NCI-H146 treated with DMSO at 0.1 percent for 48 hours (cell line): ENCODE measurements around the gene FREM2.

Experiments
- DNase-seq: peaks from one replicate; lab custom pipeline; 2025; ENCODE audit not compliant: unreplicated experiment; lab: John Stamatoyannopoulos, UW

FREM2 gene

DNA sequence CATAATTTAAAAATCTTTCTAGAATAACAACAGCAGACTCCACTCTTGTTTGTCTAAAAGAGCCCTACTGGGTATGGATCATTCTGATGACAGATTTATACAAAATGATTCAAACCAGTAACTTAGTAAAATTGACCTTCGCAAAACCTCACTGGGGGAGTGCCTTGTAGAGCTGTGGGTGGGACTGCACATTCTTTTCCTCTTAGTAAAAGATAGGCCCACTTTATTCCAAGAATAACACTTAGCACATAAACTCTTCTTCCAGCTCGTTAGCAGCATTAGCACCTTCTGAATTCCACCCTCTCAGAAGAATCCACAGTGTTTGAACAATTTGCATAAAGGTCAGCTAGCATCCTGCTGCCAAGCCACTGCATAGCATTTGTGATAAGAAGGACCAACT is 196.9 kb downstream of the FREM2 start:
- DNase-seq: peak; percentile 72

DNA sequence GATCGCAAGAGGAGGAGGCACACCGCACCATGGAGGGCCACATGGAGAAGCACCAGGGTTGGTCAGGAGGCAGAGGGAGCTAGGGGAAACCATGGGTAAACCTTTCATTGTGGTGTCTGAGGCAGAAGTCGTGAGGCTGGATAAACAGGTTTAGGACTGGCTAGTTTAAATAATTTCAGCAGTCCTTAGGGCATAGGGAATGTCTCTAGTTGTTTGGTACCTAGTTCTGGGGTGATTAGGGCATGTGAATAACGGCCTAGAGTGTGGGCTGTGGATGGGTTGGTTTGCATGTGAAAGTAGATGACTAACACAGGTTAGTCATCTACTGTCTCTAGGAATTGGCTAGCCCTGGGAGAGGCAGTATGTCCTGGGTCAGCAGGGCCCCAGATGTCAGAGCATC is 201.4 kb downstream of the FREM2 start:
- no peak for DNase-seq

DNA sequence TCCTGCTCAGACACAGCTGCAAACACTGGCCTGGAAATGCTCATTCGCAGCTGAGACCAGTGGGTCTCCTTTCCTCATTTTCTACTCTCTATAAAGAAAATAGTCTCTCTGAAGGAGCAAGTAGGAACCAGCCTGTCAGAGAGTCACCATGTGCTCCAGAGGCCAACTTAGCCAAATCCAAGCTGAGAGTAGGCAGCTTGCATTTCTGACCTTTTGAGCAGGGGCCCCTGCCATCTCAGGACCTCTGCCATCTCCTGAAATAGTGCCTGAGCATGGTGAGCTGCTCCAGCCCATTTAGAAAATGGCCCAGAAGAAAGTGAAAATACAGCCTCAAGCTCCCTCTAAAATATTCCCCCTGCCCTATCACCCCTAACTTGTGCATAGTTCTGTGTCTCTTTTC is 208.2 kb downstream of the FREM2 start:
- DNase-seq: no peak

DNA sequence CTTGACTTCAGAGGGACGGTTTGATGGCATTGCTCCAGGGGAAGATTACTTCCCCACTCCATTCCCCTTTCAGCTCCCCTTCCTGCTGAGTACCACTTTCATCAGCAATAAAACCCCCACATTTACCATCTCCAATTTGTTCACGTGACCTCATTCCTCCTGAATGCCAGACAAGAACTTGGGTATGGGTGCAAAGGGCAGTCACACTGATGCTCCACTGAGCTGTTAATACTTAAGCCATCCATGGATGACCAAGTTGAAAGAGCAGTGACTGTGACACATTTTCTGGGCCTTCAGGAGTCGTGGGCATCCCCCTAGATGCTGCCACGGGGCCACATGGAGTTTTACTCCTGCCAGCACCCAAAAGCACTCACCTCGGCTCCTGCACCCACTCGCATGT is 210.6 kb downstream of the FREM2 start:
- no peak for DNase-seq

DNA sequence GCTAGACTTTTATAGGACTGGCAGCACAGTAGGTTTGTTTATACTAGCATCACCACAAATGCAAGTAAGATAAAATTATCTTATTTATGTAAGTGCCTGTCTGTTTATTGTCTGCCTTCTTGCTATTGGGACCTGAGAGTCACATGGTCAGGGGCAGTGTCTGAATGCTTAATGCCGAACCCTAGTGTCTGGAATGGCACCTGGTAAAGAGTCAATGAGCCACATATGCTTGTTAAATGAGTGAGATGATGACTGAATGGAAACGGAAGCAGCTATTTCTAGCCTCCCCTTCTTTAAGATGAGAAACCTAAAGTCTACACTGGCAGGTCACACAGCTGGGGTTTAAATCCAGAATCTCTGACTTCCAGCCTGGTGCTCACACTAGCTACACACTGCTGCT is 211.6 kb downstream of the FREM2 start:
- no peak for DNase-seq

DNA sequence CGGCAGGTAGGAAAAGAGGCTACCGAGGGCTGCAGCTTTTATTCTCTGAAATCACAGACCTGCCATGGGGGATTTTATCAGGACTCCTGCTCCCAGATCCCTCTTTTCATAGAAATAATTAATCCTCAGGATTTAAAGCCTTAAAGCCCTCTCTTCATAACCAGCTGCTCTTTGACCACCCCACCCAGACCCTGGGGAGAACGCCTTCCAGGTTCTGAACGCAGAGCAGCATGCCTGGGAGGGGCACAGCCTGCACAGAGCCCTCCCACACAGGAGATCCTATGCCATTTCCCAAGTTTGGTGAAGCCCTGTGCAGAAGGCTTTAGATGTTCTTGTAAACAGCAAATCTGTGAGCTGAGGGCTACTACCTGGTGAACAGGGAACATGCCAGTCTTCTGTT is 212.7 kb downstream of the FREM2 start:
- no peak for DNase-seq

DNA sequence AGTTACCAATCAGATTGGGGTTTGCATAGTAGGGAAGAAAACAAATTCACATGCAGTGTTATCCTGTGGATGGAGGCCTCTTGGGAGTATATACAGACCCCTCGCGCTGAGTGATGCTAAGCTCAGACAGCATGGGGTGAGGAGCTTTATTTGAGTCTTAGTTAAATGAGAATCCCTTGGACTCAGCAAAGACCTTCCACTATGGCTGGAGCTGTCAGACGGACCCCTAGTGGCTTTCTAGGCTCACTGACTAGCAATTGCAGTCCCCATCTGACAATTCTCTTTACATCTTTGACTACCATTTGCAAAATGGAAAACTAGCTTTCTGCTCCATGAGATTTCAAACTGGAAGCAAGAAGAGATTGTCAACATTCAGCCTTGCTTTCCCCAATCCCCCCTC is 213.3 kb downstream of the FREM2 start:
- no peak for DNase-seq

DNA sequence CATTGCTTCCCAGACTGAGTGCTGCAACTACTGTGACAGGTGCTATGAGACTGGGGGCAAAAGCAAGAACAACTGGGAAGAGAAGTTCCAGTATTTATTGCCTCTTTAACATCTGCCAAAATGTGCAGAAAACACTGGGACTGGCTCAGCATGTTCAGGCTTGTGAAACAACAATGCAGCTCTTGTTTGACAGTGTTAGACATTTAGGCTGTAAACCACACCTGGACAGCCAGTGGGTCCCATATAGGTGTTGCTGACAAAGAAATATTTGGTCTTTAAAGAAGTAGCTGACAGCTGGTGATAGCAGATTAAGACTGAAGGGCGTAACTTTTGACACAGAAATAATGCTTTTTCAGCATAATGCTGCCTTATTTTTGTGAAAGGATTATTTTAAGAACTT is 215.7 kb downstream of the FREM2 start:
- peak; percentile 74 for DNase-seq

DNA sequence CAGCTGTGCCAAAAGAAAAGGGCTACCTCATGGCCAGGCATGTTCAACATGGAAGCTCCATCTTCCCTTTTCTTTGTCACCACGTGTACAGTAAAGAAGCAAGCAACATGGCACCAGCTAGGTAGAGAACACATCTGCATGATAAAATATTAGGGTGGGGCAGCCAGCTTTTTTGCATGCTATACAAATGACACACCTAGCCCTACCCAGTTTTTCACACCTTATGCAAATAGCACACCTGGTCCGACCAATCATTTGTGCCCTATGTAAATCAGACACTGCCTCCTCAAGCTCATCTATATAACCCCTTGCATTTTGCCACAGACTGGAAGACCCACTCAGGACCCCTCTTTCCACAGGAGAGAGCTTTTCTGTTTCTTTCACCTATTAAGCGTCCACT is 218.2 kb downstream of the FREM2 start:
- DNase-seq: peak; percentile 53

DNA sequence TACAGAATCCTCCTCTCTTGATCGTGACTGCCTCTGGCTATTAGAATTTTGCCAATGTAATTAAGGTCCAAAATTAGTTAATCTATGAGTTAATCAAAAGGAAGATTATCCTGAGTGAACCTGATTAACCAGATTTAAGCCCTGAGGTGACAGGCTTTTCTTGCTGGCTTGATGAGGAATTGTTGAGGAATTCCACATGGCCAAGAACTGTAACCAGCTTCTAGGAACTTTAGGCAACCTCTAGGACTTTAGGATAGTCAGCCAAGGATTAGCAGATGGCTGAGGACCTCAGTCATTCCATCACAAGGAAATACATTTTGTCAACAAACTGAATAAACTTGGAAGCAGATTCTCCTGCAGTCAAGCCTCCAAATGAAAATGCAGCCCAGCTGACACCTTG is 219.0 kb downstream of the FREM2 start:
- no peak for DNase-seq

DNA sequence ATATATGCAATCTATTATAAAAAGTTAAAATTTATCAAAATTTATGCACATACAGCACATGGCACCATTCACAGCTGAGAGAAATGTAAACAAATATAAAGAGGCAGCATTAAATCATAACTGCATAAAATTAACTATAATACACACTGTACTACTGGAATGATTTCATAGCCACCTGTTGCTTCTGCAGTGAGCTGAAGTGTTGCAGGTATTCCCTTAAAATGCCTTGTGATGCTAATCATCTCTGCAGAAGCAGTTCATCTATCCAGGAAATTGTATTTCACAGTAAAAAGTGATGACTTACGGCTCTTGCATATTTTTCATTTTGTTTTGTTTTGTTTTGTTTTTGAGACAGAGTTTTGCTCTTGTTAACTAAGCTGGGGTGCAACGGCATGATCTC is 221.7 kb downstream of the FREM2 start:
- no peak for DNase-seq

DNA sequence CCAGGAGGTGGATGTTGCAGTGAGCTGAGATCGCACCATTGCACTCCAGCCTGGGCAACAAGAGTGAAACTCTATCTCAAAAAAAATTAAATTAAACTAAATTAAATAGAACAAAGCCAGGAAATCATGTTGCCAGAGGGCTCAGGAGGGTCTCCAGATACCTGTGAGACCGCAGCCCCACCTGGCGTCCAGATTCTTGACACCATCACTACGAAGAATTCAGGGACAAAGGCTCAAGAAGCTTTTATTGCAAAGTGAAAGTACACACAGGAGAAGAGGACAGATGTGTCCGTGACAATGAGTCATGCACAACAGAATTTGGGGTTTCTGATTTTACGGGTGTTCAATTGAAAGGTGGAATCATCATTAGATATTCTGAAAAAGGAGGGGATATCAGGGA is 227.2 kb downstream of the FREM2 start:
- peak; percentile 24 for DNase-seq

DNA sequence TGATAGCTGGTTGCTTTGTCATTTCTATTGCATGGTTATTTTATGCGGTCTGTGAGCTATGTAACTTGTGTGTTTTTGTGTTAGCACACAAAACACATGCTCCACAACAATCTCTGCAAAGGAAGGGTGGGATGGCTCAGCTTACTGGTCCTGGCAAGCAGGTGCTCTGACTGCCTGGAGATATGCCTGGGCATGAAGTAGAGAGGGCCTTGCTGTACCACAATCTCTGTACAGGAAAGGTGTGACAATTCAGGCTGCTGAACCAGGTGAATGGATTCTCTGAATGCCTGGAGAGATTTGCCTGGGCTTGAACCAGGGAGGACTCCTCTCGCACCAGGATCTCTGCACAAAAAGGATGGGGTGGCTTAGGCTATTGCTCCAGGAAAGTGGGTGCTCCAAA is 234.2 kb downstream of the FREM2 start:
- DNase-seq: no peak

DNA sequence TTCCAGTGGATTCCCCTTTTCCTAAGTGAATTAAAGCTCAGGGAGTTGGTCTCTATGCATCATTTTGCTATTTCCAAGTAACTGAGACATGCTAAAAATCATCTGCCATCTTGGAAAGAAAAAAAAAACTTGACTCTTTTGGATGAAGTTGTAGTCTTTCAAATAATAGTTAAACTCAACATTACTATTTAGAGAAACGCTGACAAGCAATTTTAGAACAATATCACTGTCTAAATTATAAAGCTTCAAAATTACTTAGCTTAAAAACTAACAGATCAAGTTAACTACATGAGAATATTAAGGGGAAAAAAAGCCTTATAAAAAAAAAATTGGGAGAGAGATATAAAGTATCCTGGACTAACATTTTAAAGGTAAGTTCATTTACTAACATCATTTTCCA is 235.3 kb downstream of the FREM2 start:
- no peak for DNase-seq

DNA sequence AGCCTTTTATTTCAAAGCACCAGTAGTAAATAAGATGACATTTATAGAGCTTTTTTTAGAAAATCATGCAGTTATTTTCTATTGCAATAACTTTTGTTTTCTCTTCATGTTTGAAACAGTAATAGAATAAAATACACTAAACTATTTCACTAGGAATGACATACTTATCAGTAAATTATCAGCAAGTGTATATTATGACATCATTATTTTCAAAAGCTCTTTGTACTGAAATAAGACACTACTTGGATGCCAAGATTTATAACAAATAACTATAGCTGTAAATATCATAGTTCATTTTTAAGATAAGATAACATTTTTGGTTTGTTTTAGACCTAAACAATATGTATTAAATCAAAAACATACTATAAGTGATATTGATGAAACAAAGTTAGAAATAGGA is 246.9 kb downstream of the FREM2 start:
- no peak for DNase-seq
